Activated T-helper 17 cell treated with anti-CD3 and anti-CD28 coated beads, Interleukin-2, amount 50 U/mL, for 72 hours (primary cell): ENCODE measurements around the gene PCSK5. TPM values are rescaled to one million over a fixed set of nuclear protein-coding genes. Genes with fewer than 3 reads are reported as not detected.
"Not testable (repeated sequence)": the region's sequence is repeated elsewhere in the genome, so short reads cannot be mapped to it uniquely, and the experiment has no call there.

ENCODE experiments used
- ATAC-seq: fragments of 150-1000 bp; cut with Tn5 transposase; replicated peaks from 2 replicates; pipeline ENCODE4 v1.10.0; 2021; ENCODE audit warnings: mild to moderate bottlenecking, moderate library complexity
- H3K27ac Mint-ChIP-seq: one replicate; pipeline ENCODE4 v1.8.0; 2022; ENCODE audit warnings: mixed read lengths
- H3K27me3 Mint-ChIP-seq: one replicate; pipeline ENCODE4 v1.8.0; 2022; ENCODE audit warnings: mixed read lengths
- H3K36me3 Mint-ChIP-seq: one replicate; pipeline ENCODE4 v1.8.0; 2022; ENCODE audit warnings: low read depth, mild to moderate bottlenecking, mixed read lengths
- H3K4me1 Mint-ChIP-seq: one replicate; pipeline ENCODE4 v1.8.0; 2022; ENCODE audit warnings: mixed read lengths
- H3K4me3 Mint-ChIP-seq: one replicate; pipeline ENCODE4 v1.8.0; 2022; ENCODE audit warnings: mild to moderate bottlenecking, mixed read lengths
- H3K9me3 Mint-ChIP-seq: one replicate; pipeline ENCODE4 v1.8.0; 2022; ENCODE audit warnings: mixed read lengths
- total RNA-seq, 2 donors: library from RNA; stranded (reverse); gene quantifications; one replicate each; pipeline ENCODE4 v1.2.3, GENCODE V29; 2022

PCSK5 gene
- total RNA-seq, 2 donors from 2014 or later = 1.6 to 3.8 TPM

- Mint-ChIP-seq H3K4me1 (no peaks in the 10 kb centered on the region), H3K27me3 (no peaks in the 10 kb centered on the region), H3K4me3 (no peak overlapping the region), H3K9me3 (no peaks in the 10 kb centered on the region), H3K36me3 (no peaks in the 10 kb centered on the region), H3K27ac (no peak overlapping the region)
- no peak for ATAC-seq
Observed at GRCh38 chr9:76292658-76293057, 402.2 kb downstream of the PCSK5 start.

- Mint-ChIP-seq H3K4me1 (no peaks in the 10 kb centered on the region), H3K4me3 (no peak overlapping the region), H3K36me3 (no peaks in the 10 kb centered on the region), H3K27ac (no peak overlapping the region), H3K9me3 (no peaks in the 10 kb centered on the region), H3K27me3 (no peaks in the 10 kb centered on the region)
- no peak for ATAC-seq
Observed at GRCh38 chr9:76294301-76294700, 403.8 kb downstream of the PCSK5 start.

DNA sequence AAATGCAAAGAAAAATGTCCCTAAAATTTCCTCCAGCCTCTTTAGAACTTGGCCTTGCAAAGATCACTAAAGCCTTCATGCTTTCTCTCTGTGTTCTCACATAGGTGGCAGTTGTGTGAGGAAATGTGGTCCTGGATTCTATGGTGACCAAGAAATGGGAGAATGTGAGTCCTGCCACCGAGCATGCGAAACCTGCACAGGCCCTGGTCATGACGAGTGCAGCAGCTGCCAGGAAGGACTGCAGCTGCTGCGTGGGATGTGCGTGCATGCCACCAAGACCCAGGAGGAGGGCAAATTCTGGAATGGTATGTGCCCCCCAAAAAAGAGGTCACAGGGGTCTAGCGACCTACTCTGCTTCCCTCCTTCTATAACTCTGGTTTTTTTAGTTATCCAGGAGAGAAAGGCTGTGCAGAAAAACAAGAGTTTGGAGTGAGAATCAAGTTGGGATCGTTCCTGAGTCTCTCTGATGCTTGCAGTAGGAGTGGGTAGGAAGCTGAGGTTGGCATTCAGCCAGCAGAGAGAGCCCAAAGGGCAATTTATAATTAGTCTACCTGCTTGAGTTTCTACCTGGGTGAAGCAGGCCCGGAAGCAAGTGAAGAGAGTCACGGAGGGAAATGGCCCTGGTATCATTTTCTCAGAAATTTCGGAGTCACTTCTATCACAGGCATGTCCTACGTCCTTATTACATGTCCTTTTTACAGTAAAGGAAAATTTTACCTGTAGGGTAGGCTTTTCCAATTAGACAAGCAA, 406.3 kb downstream of the PCSK5 start:
- H3K36me3 Mint-ChIP-seq = no peaks in the 10 kb centered on the region
- no peak overlapping the region for H3K4me3 Mint-ChIP-seq
- no peak overlapping the region for H3K27ac Mint-ChIP-seq
- no peak for ATAC-seq
- H3K9me3 Mint-ChIP-seq = no peaks in the 10 kb centered on the region
- H3K27me3 Mint-ChIP-seq = no peaks in the 10 kb centered on the region
- H3K4me1 Mint-ChIP-seq = no peaks in the 10 kb centered on the region

DNA sequence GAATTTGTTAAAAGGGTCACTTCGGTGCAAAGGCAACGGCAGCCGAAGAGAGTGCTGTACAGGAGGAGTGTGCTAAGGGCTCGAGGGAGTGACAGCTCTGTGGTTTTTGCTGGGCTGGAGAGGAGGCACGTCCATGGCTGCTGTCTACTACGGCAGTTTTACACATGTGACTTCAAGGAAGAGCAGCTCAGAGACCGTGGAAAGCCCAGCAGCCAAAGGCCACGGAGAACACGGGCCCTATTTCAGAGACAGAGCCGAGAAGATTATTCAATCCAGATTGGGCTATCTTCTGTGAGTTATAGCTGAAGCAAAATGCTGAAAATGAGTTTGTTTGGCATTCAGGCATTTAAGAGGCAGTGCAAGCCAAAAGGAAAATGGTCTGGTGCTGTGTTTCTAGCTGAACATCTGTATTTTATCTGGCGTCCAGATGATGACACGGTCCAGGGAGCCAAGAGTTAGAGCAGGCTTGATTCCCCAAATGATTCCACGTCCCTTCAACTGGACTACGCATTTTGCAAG, 407.3 kb downstream of the PCSK5 start:
- no peaks in the 10 kb centered on the region for H3K9me3 Mint-ChIP-seq
- H3K36me3 Mint-ChIP-seq = no peaks in the 10 kb centered on the region
- H3K27ac Mint-ChIP-seq = no peak overlapping the region
- H3K4me1 Mint-ChIP-seq = no peaks in the 10 kb centered on the region
- H3K27me3 Mint-ChIP-seq = no peaks in the 10 kb centered on the region
- no peak overlapping the region for H3K4me3 Mint-ChIP-seq
- ATAC-seq = no peak

DNA sequence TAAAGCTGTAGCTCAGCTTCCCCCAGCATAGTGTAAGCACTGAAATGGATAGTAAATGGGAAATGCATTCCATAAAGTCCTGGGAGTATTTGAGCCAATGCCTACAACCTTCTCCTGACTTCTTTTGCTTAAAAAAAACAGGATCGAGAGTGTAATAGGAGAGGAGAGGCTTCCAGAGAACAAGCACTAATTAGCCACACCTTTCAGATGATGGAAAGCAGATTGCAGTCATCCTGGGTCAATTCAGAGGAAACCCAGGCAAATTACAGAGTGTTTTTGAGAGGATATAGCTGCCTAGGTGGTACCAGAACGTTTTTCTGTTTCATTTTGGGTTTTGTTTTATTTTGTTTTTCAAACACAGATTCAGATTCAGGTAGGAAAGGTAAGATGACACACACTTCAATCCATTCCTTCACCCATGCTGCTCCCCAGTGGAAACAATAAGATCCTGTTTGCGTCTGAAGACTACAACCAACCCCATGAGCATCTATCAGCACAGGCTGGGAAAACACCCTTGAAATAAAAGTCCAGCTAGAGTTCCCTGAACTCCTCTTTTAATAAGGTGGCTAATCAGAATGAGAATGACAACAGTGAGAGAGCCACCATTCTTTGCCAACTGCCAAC, 408.2 kb downstream of the PCSK5 start:
- no peaks in the 10 kb centered on the region for H3K36me3 Mint-ChIP-seq
- no peak for ATAC-seq

GRCh38 chr9:76302543-76302942, 412.1 kb downstream of the PCSK5 start:
- no peaks in the 10 kb centered on the region for H3K9me3 Mint-ChIP-seq
- peaks cover 9% of the 10 kb centered on the region for H3K27me3 Mint-ChIP-seq
- H3K36me3 Mint-ChIP-seq = no peaks in the 10 kb centered on the region
- no peak overlapping the region for H3K27ac Mint-ChIP-seq
- ATAC-seq = no peak
- H3K4me3 Mint-ChIP-seq = no peak overlapping the region
- no peaks in the 10 kb centered on the region for H3K4me1 Mint-ChIP-seq

More for the DNA sequence above, 408.2 kb downstream of the PCSK5 start:
- Mint-ChIP-seq H3K27me3 (no peaks in the 10 kb centered on the region), H3K4me1 (no peaks in the 10 kb centered on the region), H3K27ac (no peak overlapping the region), H3K9me3 (no peaks in the 10 kb centered on the region), H3K4me3 (no peak overlapping the region)

DNA sequence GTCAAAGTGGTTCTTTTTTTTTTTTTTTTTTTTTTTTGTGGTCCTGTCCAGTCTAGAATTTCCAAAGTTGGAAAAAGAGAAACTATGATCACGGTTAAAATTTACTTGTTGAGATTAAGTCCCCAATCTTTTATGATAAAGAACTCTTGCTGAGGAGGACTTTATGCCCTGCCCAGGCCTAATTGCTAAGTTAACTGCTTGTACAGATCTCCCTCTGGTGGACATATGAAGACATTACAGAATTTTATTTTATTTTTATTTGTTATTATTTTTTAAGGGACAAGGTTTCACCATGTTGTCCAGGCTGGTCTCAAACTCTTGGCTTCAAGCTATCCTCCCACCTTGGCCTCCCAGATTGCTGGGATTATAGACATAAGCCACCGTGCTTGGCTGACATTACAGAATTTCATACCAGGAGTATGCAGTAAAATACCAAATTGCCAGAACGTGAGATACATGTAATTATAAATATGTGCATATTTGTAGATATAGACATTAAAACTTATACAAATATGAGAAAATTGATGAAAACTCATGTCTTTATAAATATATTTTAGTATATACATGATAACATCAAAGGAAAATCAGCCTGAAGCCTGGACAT, 412.6 kb downstream of the PCSK5 start:
- no peaks in the 10 kb centered on the region for H3K4me1 Mint-ChIP-seq
- H3K9me3 Mint-ChIP-seq = no peaks in the 10 kb centered on the region
- H3K27me3 Mint-ChIP-seq = peaks cover 10% of the 10 kb centered on the region
- no peak for ATAC-seq
- H3K36me3 Mint-ChIP-seq = no peaks in the 10 kb centered on the region
- H3K4me3 Mint-ChIP-seq = no peak overlapping the region
- no peak overlapping the region for H3K27ac Mint-ChIP-seq

DNA sequence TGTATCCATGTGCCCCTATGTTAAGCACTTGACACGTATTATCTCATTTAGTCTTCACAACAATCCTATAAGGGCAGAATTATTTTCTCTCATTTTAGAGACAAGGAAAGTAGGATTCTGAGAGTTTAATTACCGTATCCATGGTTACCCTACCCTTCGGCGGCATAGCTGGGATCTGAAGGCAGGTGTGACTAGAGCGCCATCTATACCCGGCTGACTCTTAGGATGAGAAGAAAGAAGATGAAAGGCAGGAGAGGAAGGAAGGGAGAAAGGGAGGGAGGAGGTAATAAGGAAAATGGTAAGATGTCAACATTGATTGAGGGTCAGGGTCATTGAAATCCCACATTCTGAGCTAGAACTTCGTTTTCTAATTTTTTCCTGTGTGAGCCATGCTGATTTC, 416.6 kb downstream of the PCSK5 start:
- not testable (repeated sequence) for ATAC-seq, H3K4me1 Mint-ChIP-seq, H3K36me3 Mint-ChIP-seq, H3K9me3 Mint-ChIP-seq, H3K27ac Mint-ChIP-seq, H3K4me3 Mint-ChIP-seq
- H3K27me3 Mint-ChIP-seq = peaks cover 19% of the 10 kb centered on the region

DNA sequence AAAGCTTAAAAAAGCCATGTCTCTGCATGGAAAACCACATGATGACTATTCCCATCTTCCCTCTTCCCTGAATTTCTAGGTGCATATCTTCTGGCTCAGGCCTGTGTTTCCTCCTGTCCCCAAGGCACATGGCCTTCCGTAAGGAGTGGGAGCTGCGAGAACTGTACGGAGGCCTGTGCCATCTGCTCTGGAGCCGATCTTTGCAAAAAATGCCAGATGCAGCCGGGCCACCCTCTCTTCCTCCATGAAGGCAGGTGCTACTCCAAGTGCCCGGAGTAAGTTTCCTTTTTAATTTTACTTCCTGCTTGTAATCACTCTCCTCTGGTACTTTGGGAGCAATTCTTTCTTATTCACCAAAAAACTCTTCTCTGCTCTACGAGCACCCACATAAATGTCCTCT, 420.1 kb downstream of the PCSK5 start:
- Mint-ChIP-seq H3K27ac (no peak overlapping the region), H3K9me3 (no peaks in the 10 kb centered on the region), H3K36me3 (no peaks in the 10 kb centered on the region), H3K4me1 (no peaks in the 10 kb centered on the region), H3K4me3 (no peak overlapping the region), H3K27me3 (peaks cover 16% of the 10 kb centered on the region)
- ATAC-seq = no peak

- Mint-ChIP-seq H3K9me3 (no peaks in the 10 kb centered on the region), H3K27me3 (peaks cover 16% of the 10 kb centered on the region), H3K27ac (no peak overlapping the region), H3K36me3 (no peaks in the 10 kb centered on the region), H3K4me1 (no peaks in the 10 kb centered on the region), H3K4me3 (no peak overlapping the region)
- no peak for ATAC-seq
Observed at GRCh38 chr9:76310991-76311390, 420.5 kb downstream of the PCSK5 start.

- Mint-ChIP-seq H3K4me3 (no peak overlapping the region), H3K36me3 (no peaks in the 10 kb centered on the region), H3K4me1 (no peaks in the 10 kb centered on the region), H3K9me3 (no peaks in the 10 kb centered on the region), H3K27me3 (peaks cover 16% of the 10 kb centered on the region), H3K27ac (no peak overlapping the region)
- ATAC-seq = no peak
Observed at GRCh38 chr9:76311537-76311936, 421.1 kb downstream of the PCSK5 start.

- no peak overlapping the region for H3K4me3 Mint-ChIP-seq
- H3K36me3 Mint-ChIP-seq = no peaks in the 10 kb centered on the region
- no peak overlapping the region for H3K27ac Mint-ChIP-seq
- no peaks in the 10 kb centered on the region for H3K4me1 Mint-ChIP-seq
- ATAC-seq = no peak
- H3K27me3 Mint-ChIP-seq = peaks cover 11% of the 10 kb centered on the region
- H3K9me3 Mint-ChIP-seq = no peaks in the 10 kb centered on the region
Observed at GRCh38 chr9:76313771-76314170, 423.3 kb downstream of the PCSK5 start.

DNA sequence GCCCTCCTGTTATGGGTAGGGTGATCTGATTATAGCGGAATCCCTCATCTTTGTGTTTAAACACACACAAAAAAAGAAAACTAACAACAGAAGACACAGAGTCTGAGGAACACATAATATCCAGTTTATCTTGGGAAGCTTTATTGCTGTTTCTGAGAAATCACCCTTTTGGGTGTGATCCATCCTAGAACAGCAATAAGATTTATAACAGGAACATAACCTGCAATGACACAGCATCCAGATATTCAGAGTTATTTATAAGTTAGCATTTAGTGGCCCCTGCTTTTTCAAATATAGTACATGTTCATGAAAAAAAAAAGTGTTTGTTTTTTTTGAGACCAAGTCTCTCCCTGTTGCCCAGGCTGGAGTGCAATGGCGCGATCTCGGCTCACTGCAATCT, 423.8 kb downstream of the PCSK5 start:
- Mint-ChIP-seq H3K27ac (no peak overlapping the region), H3K9me3 (no peaks in the 10 kb centered on the region), H3K4me1 (no peaks in the 10 kb centered on the region), H3K36me3 (no peaks in the 10 kb centered on the region), H3K27me3 (peaks cover 9% of the 10 kb centered on the region), H3K4me3 (no peak overlapping the region)
- no peak for ATAC-seq

GRCh38 chr9:76316069-76316468, 425.6 kb downstream of the PCSK5 start:
- ATAC-seq = no peak
- Mint-ChIP-seq H3K27me3 (peaks cover 4% of the 10 kb centered on the region), H3K27ac (peak overlapping the region; percentile 38), H3K9me3 (no peaks in the 10 kb centered on the region), H3K4me3 (no peak overlapping the region), H3K4me1 (no peaks in the 10 kb centered on the region), H3K36me3 (no peaks in the 10 kb centered on the region)

- H3K4me3 Mint-ChIP-seq, H3K4me1 Mint-ChIP-seq, H3K27ac Mint-ChIP-seq, ATAC-seq, H3K9me3 Mint-ChIP-seq, H3K36me3 Mint-ChIP-seq: not testable (repeated sequence)
- peaks cover 18% of the 10 kb centered on the region for H3K27me3 Mint-ChIP-seq
Observed at GRCh38 chr9:76319466-76319865, 429.0 kb downstream of the PCSK5 start.
